ENCODE data around the gene SCD5. TPM values are rescaled to one million over a fixed set of nuclear protein-coding genes. Genes with fewer than 3 reads are reported as not detected.

The SCD5 gene
- polyA plus RNA-seq, 2 of the 4 experiments (the other 2 are of a cell fraction), result 9.8 to 11.9 TPM

- WGBS (ENCODE audit: missing lambda C conversion rate), result 68% methylated on average over 4 of the region's 4 CpGs
- FAIRE-seq (no peak), DNase-seq (ENCODE audit: low read depth in 1 of 2, low spot score in 1 of 2) (no peak), ATAC-seq (no peak)
- Histone ChIP-seq H3K4me1 (no peaks in the 10 kb centered on the region), H3K4me2 (no peak overlapping the region), H3K9me3 (no peaks in the 10 kb centered on the region), H3K27ac (no peak overlapping the region), H3K4me3 (no peak overlapping the region)
- CTCF ChIA-PET, result no interaction called here
- TF ChIP-seq HOXB5 (CRISPR knock-in tag; IDR thresholded peaks at IDR 0.05) (no peak), NPAS2 (CRISPR knock-in tag; IDR thresholded peaks at IDR 0.05; ENCODE audit: borderline replicate concordance) (no peak), JUN (IDR thresholded peaks at IDR 0.05) (no peak), EHMT2 (IDR thresholded peaks at IDR 0.05; ENCODE audit: low read depth) (no peak), POLR2AphosphoS2 (conservative IDR thresholded peaks at IDR 0.05; ENCODE audit: low read length) (no peak), FOSB (CRISPR knock-in tag; IDR thresholded peaks at IDR 0.05) (no peak), HOXA7 (CRISPR knock-in tag; IDR thresholded peaks at IDR 0.05) (no peak), ZNF302 (CRISPR knock-in tag; IDR thresholded peaks at IDR 0.05) (no peak), NFE2L2 (conservative IDR thresholded peaks at IDR 0.05; ENCODE audit: low read length) (no peak)
- TF ChIP-seq, protein P1, sequence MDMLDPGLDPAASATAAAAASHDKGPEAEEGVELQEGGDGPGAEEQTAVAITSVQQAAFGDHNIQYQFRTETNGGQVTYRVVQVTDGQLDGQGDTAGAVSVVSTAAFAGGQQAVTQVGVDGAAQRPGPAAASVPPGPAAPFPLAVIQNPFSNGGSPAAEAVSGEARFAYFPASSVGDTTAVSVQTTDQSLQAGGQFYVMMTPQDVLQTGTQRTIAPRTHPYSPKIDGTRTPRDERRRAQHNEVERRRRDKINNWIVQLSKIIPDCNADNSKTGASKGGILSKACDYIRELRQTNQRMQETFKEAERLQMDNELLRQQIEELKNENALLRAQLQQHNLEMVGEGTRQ (IDR thresholded peaks at IDR 0.05), result no peak
- TF ChIP-seq, protein P2, sequence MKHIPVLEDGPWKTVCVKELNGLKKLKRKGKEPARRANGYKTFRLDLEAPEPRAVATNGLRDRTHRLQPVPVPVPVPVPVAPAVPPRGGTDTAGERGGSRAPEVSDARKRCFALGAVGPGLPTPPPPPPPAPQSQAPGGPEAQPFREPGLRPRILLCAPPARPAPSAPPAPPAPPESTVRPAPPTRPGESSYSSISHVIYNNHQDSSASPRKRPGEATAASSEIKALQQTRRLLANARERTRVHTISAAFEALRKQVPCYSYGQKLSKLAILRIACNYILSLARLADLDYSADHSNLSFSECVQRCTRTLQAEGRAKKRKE (CRISPR knock-in tag; IDR thresholded peaks at IDR 0.05; ENCODE audit: low read depth), result no peak
- POLR2A ChIA-PET, result no interaction called here
Observed at GRCh38 chr4:82773057-82773456, 25.5 kb downstream of the SCD5 start.

DNA sequence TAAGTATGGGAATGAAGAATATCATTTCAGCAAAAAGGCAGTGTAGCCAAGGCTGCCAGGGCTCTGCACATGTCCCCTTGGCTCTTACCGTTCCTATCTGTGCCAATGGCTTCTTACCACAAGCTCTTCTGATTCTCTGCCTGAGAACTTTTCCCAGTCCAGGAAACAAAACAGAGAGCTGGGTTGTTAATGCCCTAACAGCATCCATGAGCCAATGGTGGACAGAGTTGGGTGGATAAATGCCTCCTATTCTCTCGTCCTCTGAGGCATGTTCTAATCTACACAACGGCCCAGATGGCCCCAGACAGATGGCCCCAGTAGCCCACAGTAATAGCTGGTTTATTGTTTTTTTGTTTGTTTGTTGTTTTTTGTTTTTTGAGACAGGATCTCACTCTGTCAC is 28.0 kb downstream of the SCD5 start:
- POLR2A ChIA-PET, result no interaction called here
- 52% methylated on average over 3 of the region's 3 CpGs for WGBS (ENCODE audit: missing lambda C conversion rate)
- Histone ChIP-seq H3K4me3 (no peak overlapping the region), H3K9me3 (peaks cover 5% of the 10 kb centered on the region; the same call in 2 of the 3 replicates), H3K27ac (no peak overlapping the region), H3K4me1 (no peaks in the 10 kb centered on the region), H3K4me2 (no peak overlapping the region)
- no peak for ATAC-seq
- FAIRE-seq, result no peak
- no peak for DNase-seq (ENCODE audit: low read depth in 1 of 2, low spot score in 1 of 2)
- CTCF ChIA-PET, result no interaction called here
- no peak for TF ChIP-seq SMC3 (IDR thresholded peaks at IDR 0.05)
- TF ChIP-seq FOSL2 (IDR thresholded peaks at IDR 0.05), result no peak
- no peak for TF ChIP-seq FOSL2 (CRISPR knock-in tag; IDR thresholded peaks at IDR 0.05)
- TF ChIP-seq HDAC2 (IDR thresholded peaks at IDR 0.05), result no peak
- TF ChIP-seq GATA3 (IDR thresholded peaks at IDR 0.05; ENCODE audit: borderline replicate concordance), result no peak
- no peak for TF ChIP-seq TP53 (CRISPR knock-in tag; IDR thresholded peaks at IDR 0.05)
- no peak for TF ChIP-seq CHD2 (IDR thresholded peaks at IDR 0.05; ENCODE audit: low read length, partially characterized antibody)
- no peak for TF ChIP-seq CEBPB (IDR thresholded peaks at IDR 0.05)
- no peak for TF ChIP-seq HOXB13 (CRISPR knock-in tag; IDR thresholded peaks at IDR 0.05; ENCODE audit: low read depth)
- no peak for TF ChIP-seq MAZ (IDR thresholded peaks at IDR 0.05; ENCODE audit: borderline replicate concordance, low read depth, low read length)

DNA sequence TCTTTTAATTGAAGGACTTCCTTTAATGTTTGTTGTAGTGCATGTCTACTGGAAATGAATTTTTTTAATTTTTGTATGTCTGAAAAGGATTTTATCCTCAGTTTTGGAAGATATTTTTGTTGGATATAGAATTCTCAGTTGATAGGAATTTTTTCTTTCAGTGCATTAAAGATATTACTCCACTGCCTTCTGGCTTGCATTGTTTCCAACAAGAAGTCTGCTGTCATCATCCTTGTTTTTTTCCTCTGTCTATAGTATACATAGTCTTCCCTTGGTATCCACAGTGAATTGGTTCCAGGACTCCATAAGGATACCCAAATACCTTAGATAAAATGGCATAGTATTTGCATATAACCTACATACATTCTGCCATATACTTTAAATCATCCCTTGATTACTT is 33.5 kb downstream of the SCD5 start:
- Histone ChIP-seq H3K9me3 (peaks cover 16% of the 10 kb centered on the region), H3K27ac (no peak overlapping the region), H3K4me3 (no peak overlapping the region), H3K4me2 (no peak overlapping the region), H3K4me1 (no peaks in the 10 kb centered on the region)
- ATAC-seq (no peak), DNase-seq (ENCODE audit: low read depth in 1 of 2, low spot score in 1 of 2) (no peak), FAIRE-seq (no peak)
- no peak for TF ChIP-seq MAZ (IDR thresholded peaks at IDR 0.05; ENCODE audit: borderline replicate concordance, low read depth, low read length)
- TF ChIP-seq EHMT2 (IDR thresholded peaks at IDR 0.05; ENCODE audit: low read depth), result no peak
- no peak for TF ChIP-seq REST (IDR thresholded peaks at IDR 0.05)
- no peak for TF ChIP-seq HOXB13 (CRISPR knock-in tag; IDR thresholded peaks at IDR 0.05; ENCODE audit: low read depth)
- TF ChIP-seq KDM5A (IDR thresholded peaks at IDR 0.05), result no peak
- no peak for TF ChIP-seq CTCF (IDR thresholded peaks at IDR 0.05)
- TF ChIP-seq, protein P3, sequence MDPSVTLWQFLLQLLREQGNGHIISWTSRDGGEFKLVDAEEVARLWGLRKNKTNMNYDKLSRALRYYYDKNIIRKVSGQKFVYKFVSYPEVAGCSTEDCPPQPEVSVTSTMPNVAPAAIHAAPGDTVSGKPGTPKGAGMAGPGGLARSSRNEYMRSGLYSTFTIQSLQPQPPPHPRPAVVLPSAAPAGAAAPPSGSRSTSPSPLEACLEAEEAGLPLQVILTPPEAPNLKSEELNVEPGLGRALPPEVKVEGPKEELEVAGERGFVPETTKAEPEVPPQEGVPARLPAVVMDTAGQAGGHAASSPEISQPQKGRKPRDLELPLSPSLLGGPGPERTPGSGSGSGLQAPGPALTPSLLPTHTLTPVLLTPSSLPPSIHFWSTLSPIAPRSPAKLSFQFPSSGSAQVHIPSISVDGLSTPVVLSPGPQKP (IDR thresholded peaks at IDR 0.05; ENCODE audit: low read depth, low read length), result no peak
- ChIA-PET CTCF (no interaction called here), POLR2A (no interaction called here)

Data from A549 (cell line).